Sciatic nerve (tissue), 2 donors: ENCODE measurements around the gene SV2C. TPM values are rescaled to one million over a fixed set of nuclear protein-coding genes. Genes with fewer than 3 reads are reported as not detected.

Source experiments
- ATAC-seq: fragments of 200-7000 bp; cut with Tn5 transposase; one replicate; pipeline ENCODE4 v1.9.1; 2020; ENCODE audit warnings: mild to moderate bottlenecking, moderate library complexity
- DNase-seq: peaks from one replicate; pipeline ENCODE4 v3.0.0-alpha.2; 2020; ENCODE audit warnings: low spot score
- intact Hi-C: fragments of 100-400 bp; cut with DNase I; formaldehyde crosslinking; loops from one replicate; pipeline ENCODE4 v1.14.2; 2022
- total RNA-seq: library from RNA; stranded (reverse); fragmentation: NEBNext Ultra II Directional; extraction: Animal tissue kit (Norgen Biotek cat#: 25700); gene quantifications from one replicate; pipeline ENCODE4 v1.2.1, GENCODE V29; 2021
- donor health status: DM: no; HTN: no; CAD: no.
- donor health status: DM: no; HTN: no; CAD: no.

SV2C gene
- total RNA-seq, 1 donor from 2014 or later = 4.9 TPM

DNA sequence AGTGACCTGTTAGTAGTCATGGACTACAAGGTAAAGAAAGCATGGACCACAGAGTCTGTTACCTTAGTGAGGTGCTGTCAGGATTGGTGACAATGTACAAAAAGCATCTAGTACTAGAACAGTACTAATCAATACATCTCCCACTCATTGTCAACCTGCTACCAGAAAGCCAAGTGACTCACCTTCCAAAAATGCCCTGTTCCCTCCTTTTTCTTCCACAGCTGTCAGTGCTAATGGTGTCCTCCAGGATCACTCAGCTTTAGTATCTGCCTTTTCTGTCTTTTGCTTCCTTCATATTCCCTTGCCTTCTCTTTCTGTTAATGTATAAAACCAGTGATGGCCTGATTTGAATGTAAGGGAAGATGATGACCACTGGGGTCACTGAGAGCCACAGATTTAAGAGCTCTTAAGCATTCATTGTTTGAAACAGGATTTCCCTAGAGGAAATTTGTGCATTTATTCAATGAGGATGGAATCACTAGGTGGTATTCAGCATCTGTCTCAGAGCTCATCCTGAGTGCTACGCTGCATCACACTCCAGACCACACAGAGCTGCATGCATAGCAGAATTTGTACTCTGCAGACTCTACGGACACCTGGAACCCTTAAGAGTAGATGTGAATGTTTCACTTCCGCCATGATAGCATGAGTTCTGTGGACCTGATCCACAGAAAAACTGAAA lies 71.0 kb downstream of the SV2C start:
- intact Hi-C loops = no loop called here
- no peak for ATAC-seq
- DNase-seq = no peak

DNA sequence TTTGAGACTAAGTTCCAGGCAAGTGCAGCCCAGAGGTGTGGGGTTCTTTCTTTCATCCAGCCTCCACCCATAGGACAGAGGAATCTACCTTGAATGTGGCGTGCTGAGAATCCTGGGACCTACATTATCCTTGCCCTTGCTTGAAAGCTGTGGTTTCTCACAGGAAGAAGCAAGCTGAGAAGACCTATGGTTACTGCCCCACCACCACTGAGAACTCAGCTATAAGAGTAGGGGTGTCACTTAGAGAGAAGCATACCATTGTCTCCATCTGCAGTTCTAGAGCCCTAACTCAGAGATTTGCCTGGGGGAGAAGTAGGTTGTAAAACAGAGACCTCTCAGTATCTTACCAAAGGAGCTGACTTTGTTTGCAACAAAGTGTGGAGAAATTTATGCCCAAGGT lies 72.4 kb downstream of the SV2C start:
- ATAC-seq = no peak
- intact Hi-C loops = no loop called here
- no peak for DNase-seq

DNA sequence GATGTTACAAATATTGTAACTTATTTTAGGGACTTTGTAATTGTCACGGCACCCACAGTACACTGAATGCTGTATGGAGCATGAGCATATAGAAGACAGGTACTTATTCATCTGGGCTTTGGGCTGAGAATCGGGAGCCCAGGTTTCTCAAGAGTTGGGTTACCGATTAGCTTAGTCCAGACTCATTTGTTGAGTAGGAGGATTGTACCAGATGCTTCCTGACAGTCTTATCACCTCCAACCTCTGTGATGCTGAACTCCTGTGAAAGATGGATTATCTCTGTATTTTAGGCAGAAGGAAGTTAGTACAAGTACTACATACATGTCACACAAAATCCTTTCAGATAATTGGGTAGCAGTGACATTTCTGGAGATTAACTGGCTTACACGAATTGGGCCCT lies 79.2 kb downstream of the SV2C start:
- no peak for DNase-seq
- intact Hi-C loops = no loop called here
- ATAC-seq = no peak

DNA sequence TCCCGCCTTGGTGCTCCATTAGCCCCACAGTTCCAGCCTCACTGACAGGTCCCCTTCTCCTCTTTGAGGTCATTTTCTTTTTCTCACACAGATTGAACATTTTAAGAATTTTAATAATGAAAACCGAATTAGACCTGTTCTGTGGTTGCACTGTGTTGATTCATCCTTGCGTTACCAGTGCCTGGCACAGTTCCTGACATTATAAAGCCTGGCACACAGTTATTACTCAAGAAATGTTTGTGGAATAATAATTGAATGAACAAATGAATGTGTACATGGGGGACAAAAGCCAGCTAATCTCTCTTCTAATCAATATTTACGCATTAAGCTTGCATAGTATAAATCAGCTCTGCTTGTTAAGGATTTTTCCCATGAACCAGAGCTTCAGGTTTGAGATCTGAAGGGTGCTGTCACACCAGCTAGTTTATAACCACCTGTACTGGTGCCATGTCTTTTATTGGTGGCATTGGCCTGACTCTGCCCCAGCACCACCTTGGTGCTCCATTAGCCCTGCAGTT lies 80.0 kb downstream of the SV2C start:
- no peak for ATAC-seq
- intact Hi-C loops = no loop called here
- DNase-seq = no peak

DNA sequence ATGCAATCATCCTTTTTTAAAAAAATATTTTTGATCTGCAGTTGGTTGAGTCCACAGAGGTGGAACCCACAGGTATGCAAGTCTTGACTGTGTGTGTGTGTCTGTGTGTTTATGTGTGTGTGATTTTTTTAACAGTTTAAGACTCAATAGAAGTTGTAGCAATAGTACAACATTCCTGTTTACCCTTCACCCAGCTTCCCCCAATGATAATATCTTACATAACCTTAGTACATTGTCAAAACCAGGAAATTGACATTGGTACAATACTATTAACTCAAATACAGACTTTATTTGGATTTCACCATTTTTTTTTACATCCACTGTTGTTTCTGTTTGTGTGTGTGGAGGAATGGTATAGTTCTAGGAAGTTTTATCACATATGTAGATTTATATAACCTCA lies 81.8 kb downstream of the SV2C start:
- DNase-seq (no peak), ATAC-seq (no peak)
- intact Hi-C loops = no loop called here

DNA sequence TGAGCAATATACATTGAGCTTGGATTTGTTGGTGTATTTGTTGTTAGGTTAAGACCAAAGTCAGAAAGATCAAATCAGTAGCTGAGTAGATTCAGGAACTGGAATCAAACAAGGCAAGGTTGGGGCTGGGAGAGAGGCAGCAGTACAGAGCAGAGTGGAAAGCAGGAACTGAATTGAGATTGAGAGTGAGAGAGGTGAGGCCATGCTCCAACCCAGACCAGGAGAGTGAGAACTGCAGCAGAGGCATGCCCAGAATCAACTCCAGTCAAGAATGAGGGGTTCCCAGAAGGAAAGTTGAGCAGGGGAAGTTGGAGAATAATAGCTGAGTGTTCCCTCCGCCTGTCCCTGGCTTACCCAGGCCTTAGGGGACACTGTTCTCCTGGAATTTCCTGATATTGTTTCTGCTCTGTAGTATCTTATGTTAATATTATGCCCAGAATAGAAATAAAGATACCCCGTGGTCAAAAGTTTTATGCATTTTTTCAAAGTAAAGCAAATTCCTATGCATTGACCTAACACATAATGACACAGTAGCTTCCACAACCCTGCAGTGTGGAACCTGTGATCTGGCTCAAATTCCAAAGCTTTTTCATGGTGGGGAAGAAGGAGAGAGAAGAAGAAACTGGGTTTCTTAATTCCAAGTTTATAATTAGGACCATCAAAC lies 82.7 kb downstream of the SV2C start:
- ATAC-seq (no peak), DNase-seq (no peak)
- intact Hi-C loops = no loop called here

DNA sequence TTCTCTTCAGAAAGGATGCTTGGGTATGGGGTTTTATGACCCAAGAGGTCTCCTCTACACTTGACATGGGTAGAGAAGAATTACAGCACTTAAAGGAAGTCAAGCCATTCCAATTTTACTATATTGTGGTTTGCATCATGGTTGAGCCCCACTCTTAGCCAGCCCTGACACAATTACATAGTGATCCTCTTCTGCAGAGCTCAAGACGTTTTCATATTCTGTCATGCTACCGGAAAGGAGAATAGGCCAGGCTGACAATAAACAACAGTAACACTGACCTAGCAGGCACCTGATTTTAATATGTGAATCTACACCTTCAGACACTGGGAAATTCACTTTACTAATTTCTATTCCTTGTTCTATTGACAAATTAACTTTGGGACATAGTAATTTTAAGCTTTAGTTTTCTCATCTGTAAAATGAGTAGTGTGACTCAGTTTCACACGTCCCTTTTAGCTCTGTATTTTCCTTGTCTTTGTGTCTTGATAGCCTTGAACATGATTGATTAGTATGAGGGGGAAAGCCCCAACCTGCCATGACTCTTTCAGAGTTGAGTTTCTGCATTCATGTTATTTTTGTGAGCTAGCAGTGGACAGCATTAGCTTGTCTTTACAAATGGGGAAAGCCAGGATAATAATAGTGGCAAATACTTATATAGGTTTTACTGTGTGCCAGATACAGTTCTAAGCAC lies 83.8 kb downstream of the SV2C start:
- DNase-seq = no peak
- intact Hi-C loops = no loop called here
- ATAC-seq = no peak

DNA sequence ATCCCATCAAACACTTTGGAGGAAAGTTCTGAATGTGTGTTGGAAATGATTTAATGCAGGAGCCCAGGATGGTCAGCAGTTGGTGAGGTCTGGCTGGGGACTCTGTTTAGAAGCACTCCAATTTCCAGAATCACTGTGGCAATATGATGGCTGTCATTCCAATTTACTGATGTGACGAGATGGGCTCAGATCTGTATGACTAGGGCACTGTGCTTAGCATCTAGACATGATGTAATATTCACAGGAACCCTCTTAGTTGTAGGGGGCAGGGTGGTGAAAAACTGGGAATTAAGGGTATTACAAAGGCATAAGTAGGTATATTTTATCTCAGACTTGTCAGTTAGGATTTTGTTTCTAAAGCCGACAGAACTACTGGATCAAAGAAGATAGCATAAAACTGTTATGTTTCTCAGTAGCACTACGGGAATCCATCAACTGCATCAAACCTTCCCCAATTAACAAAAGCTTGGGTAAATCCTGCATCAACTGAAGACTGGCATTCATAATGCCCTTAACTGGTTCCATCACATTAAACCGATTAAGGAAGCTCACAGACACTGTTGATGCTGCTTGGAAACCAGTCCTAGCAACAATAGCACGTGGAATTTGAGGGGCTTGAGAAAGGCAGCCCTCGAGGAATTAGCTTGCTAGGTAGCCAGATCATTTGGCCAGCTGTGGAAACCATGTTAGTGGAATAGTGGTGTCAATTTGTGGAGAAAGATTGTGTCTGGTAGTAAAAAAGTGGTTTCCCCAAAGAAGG lies 86.1 kb downstream of the SV2C start:
- no peak for DNase-seq
- intact Hi-C loops = no loop called here
- no peak for ATAC-seq

DNA sequence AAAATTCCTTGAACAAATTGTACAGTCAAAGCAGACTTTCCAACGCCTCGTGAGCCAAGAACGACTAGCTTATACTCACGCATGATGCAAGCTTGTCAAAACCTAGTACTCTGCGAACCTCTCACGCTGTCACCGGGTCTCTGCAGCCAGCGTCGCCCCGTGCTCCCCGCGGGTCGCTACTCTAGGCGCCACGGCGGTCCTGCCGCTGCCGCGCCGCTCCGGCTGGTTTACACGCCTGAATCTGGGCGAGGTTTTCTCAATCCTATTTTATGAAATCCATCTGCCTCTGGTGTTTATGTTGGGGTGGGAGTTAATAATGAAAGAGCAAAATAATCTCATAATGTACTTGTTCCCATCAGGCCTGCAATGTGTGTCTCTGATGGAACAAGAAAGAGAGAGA lies 90.9 kb downstream of the SV2C start:
- intact Hi-C loops = no loop called here
- ATAC-seq (no peak), DNase-seq (no peak)

DNA sequence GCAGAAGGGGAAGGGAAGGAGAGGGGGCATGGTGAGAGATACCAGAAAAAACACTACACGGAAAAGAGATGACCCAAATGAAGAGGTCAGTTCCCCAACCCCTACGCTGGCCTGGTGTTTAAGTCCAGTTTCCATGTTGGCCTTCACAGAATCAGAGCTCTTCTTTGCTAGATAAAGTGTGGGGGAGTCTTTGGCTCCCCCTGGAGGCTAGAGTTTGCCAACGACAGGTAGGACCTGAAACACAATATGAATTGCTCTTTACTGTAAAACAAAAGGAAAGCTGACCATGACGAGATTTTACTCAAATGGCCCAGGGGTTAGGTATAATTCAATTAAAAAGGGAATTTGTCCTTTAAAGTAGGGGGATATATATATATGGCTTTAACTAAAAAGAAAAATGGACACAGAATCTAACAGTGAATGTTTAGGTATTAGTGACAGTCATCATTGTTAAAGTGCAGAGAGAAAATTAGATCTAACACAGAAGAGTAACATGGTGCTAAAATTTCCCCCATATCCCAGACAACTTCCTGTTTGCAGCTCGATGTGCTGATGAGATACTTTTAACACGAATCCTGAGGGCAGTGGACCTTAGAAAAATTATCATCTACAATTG lies 92.0 kb downstream of the SV2C start:
- ATAC-seq (no peak), DNase-seq (no peak)
- intact Hi-C loops = no loop called here

DNA sequence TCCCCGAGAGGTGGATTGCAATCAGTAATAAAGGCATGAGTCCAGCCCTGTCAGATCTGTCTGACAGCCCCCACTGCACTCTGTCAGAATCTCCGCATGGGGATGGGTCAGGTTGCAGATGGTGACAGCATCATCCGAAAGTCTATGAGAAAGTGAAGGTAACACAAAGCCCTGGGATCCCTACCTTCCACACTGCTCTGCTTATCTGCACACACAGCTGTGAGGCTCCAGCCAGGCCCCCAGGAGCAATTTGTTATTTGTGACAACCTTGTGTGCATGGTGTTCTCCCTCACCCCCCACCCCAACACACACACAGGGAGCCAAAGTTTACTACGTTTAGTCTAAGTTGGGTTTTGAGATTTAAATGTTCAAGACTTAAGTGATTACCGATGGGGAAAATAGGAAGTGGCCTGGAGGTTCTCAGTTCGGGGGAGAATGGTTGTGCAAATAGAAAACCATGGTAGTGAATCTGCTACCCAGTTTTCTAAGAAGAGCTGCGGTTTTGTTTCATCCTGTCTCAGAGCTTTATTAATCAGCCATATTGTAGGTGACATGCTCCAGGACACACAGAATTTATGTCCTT lies 92.7 kb downstream of the SV2C start:
- DNase-seq (no peak), ATAC-seq (no peak)
- intact Hi-C loops = no loop called here

DNA sequence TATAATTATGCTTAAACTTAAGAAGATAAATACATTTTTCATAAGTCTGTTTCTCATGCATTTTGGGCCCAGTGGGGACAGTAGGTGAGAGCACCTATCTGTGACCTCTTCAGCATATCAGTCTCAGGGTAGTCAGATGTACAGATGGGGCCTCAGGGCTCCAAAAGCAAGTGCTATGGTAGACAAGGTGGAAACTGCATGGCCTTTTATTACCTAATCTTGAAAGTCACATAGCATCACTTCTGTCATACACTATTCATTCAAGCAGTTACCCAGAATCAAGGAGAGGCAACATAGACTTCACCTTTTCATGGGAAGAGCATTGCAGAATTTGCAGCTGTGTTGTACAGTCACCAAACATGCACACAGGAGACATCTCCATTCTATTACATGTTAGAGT lies 94.8 kb downstream of the SV2C start:
- no peak for ATAC-seq
- intact Hi-C loops = no loop called here
- DNase-seq = no peak

DNA sequence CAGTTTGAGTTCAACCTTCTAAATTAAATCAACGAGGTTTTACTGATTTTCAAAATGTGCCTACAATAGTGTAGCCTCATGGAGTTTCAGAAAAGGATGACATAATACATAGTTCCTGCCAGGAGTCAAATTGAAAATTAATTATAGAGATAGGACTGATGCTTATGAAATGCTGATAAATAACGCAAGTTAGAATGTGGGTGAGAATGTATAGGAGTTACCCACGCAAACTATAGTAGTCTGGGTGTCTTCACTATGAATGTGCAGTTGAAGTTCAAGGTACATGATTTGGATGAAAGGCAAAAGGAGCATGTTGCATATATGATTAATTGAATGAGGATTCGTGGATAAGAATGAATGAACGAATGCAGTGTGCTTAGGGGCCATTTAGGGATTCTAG lies 95.7 kb downstream of the SV2C start:
- intact Hi-C loops = no loop called here
- DNase-seq (no peak), ATAC-seq (no peak)

DNA sequence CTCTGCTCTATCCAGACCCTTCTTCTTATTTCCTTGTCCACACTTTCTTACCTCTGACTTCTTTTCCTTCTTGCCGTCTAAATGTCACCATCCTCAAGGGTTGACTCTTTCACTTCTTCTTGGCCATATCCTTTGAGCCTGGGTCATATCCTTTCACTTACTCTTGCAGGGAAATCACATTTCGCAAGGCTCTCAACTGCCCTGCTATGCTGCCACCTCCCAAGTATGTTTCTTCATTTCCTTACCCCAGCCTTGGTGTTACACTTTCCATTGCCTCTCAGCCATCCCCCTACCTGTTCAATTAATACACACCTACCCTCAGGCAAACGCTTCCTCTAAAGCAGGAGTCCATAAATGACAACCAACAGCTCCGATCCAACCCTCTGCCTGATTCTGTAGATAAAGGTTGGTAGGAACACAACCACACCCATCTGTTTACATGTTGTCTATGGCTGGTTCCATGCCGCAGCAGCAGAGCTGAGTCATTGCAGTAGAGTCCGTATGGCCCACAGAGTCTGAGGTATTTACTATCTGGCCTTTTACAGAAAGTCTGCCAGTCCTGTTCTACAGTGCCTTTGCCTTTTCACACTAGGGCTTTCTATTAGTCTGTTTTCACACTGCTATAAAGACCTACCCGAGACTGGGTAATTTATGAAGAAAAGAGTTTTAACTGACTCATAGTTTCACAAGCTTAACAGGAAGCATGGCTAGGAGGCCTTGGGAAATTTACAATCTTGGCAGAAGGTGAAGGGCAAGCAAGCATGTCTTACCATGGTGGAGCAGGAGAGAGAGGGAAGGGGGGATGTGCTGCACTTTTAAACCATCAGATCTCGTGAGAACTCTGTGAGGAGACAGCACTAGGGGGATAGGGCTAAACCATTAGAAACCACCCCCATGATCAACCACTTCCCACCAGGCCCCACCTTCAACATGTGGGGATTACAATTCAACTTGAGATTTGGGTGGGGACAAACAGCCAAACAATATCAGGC lies 97.9 kb downstream of the SV2C start:
- no peak for ATAC-seq
- DNase-seq = no peak
- intact Hi-C loops = no loop called here

DNA sequence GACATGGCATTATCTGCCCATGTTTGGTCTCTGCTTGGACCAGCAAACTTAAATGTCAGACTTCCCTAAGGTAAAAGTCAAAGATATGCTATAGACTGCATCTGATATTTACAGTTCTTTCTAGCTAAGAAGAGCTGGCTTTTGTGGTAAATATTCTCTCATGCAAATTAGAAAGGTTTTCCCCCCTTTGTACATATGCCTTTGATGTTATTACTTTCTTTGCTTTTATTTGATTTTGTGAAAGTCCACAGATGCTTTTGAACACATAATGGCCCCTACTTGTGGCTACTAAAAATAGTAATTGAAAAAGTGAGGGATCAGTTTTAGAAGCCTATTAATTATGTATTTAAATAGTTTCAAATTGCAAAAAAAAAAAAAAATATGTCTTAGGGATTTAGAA lies 104.2 kb downstream of the SV2C start:
- intact Hi-C loops = no loop called here
- no peak for ATAC-seq

DNA sequence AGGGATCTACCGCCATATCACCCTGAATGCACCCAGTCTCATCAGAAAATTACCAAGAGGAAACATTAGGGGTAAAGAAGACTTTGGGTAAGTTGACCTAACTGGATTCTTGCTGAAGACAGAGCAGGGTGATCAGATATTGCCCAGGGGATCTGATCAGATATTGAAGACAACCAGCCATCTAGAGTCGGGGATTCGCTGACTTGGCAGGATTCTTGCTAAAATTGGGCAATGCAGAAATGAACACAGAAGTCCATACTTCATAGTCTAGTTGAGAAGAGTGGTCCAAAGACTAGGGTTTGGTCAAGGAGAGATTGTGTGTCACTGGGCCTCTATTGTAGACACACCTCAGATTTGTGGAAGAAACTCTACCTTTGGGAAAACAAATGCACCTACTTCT lies 107.2 kb downstream of the SV2C start:
- no peak for DNase-seq
- no peak for ATAC-seq
- intact Hi-C loops = no loop called here

More for the DNA sequence above, 104.2 kb downstream of the SV2C start:
- no peak for DNase-seq

DNA sequence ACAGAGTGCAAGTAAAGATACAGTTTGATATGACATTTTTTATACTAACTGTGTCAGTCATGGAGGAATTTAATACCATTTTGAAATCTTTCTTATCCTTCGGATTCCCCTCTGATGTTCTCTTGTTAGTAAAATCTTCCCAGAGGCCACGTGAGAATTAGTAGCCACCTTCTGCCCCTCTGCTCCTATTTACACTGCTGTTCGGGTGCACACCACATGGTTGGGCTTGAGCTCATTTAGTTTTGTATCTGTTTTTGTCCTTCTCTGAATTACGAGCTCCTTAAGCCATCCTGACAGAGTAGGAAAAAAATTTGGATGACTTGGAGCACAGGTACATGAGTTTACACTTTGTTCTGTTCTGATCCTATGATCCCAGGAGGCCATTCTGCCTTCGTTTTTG lies 109.7 kb downstream of the SV2C start:
- no peak for ATAC-seq
- intact Hi-C loops = no loop called here
- DNase-seq = no peak

DNA sequence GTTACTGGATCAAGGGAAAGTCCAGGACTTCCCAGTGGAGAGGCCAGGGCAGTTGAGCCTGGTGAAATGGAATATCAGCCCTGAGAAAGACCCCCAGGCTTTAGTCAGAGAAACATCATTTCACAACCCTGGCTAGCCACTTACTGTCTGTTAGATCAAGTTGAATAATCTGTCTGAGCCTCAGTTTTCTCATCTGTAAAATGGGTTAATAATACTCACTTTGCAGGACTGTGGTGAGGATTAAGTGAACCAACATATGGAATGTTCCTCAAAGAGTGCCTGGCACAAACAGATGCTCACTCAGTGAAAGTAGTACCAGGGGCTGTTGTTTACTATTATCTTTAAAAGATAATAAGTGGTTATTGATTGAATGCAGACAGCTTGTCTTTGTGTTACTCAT lies 110.5 kb downstream of the SV2C start:
- ATAC-seq = no peak
- intact Hi-C loops = no loop called here
- DNase-seq = no peak
